HG02943 (cell line): ENCODE measurements around the gene TMEM132D.

Source experiments
- ATAC-seq: cut with Tn5 transposase; IDR thresholded peaks from one replicate; pipeline ENCODE4 v1.9.1; 2021; ENCODE audit warnings: mild to moderate bottlenecking, low read depth, moderate library complexity; ENCODE audit not compliant: unreplicated experiment

The TMEM132D gene

GRCh38 chr12:129606239-129606638 lies 297.6 kb downstream of the TMEM132D start:
- ATAC-seq, result no peak

- no peak for ATAC-seq
Observed at GRCh38 chr12:129605666-129606065, 298.2 kb downstream of the TMEM132D start.

- ATAC-seq, result no peak
Observed at GRCh38 chr12:129604506-129604905, 299.3 kb downstream of the TMEM132D start.

- no peak for ATAC-seq
Observed at GRCh38 chr12:129599406-129599805, 304.4 kb downstream of the TMEM132D start.

- ATAC-seq, result no peak
Observed at GRCh38 chr12:129594098-129594497, 309.7 kb downstream of the TMEM132D start.

- ATAC-seq, result no peak
Observed at GRCh38 chr12:129592449-129592848, 311.4 kb downstream of the TMEM132D start.

GRCh38 chr12:129589503-129589902 lies 314.3 kb downstream of the TMEM132D start:
- ATAC-seq, result no peak

- no peak for ATAC-seq
Observed at GRCh38 chr12:129588142-129588541, 315.7 kb downstream of the TMEM132D start.

- no peak for ATAC-seq
Observed at GRCh38 chr12:129585296-129585695, 318.5 kb downstream of the TMEM132D start.

GRCh38 chr12:129579879-129580278 lies 323.9 kb downstream of the TMEM132D start:
- no peak for ATAC-seq

GRCh38 chr12:129571901-129572494 lies 331.8 kb downstream of the TMEM132D start:
- ATAC-seq, result no peak

- ATAC-seq, result no peak
Observed at GRCh38 chr12:129570796-129571400, 332.9 kb downstream of the TMEM132D start.

- no peak for ATAC-seq
Observed at GRCh38 chr12:129566800-129567199, 337.0 kb downstream of the TMEM132D start.

- ATAC-seq, result no peak
Observed at GRCh38 chr12:129564768-129565167, 339.1 kb downstream of the TMEM132D start.

- ATAC-seq, result no peak
Observed at GRCh38 chr12:129563266-129563665, 340.6 kb downstream of the TMEM132D start.

- ATAC-seq, result no peak
Observed at GRCh38 chr12:129561304-129561703, 342.5 kb downstream of the TMEM132D start.

- ATAC-seq, result no peak
Observed at GRCh38 chr12:129559776-129560175, 344.0 kb downstream of the TMEM132D start.

GRCh38 chr12:129558036-129558435 lies 345.8 kb downstream of the TMEM132D start:
- ATAC-seq, result no peak

- ATAC-seq, result no peak
Observed at GRCh38 chr12:129556082-129556481, 347.7 kb downstream of the TMEM132D start.

- ATAC-seq, result no peak
Observed at GRCh38 chr12:129552996-129553750, 350.7 kb downstream of the TMEM132D start.

- no peak for ATAC-seq
Observed at GRCh38 chr12:129551441-129551840, 352.4 kb downstream of the TMEM132D start.

- ATAC-seq, result no peak
Observed at GRCh38 chr12:129550353-129550752, 353.5 kb downstream of the TMEM132D start.
